G401 (cell line): ENCODE measurements around the gene MACC1. TPM values are rescaled to one million over a fixed set of nuclear protein-coding genes. Genes with fewer than 3 reads are reported as not detected.
"Not testable (repeated sequence)": the region's sequence is repeated elsewhere in the genome, so short reads cannot be mapped to it uniquely, and the experiment has no call there.

Source experiments
- DNase-seq: peaks from one replicate; pipeline ENCODE4 v3.0.0-alpha.2; 2015; ENCODE audit warnings: low spot score
- in situ Hi-C: cut with HindIII; loops from 2 replicates; pipeline ENCODE4 v1.10.0; 2016; ENCODE audit warnings: low sequenced_read_pairs, mixed read lengths
- total RNA-seq: library from RNA; depleted of rRNA; stranded (reverse); fragments of >200 nt; shearing (Covaris generic); gene quantifications from 2 replicates; pipeline ENCODE4 v1.2.3, GENCODE V29; 2014

The MACC1 gene
- total RNA-seq, 1 experiment from 2014 or later = not detected

GRCh38 chr7:20213378-20213777 is 3.8 kb downstream of the MACC1 start:
- DNase-seq = no peak
- in situ Hi-C loops = no loop called here

- in situ Hi-C loops = no loop called here
- DNase-seq = no peak
Observed at GRCh38 chr7:20211376-20211775, 5.8 kb downstream of the MACC1 start.

- no peak for DNase-seq
- in situ Hi-C loops = no loop called here
Observed at GRCh38 chr7:20208651-20209307, 8.4 kb downstream of the MACC1 start.

GRCh38 chr7:20207811-20208210 is 9.4 kb downstream of the MACC1 start:
- in situ Hi-C loops, DNase-seq: not testable (repeated sequence)

GRCh38 chr7:20206104-20206896 is 10.9 kb downstream of the MACC1 start:
- in situ Hi-C loops = no loop called here
- DNase-seq = no peak

GRCh38 chr7:20203316-20203715 is 13.9 kb downstream of the MACC1 start:
- in situ Hi-C loops = no loop called here
- no peak for DNase-seq

- DNase-seq = no peak
Observed at GRCh38 chr7:20201380-20201779, 15.8 kb downstream of the MACC1 start.

GRCh38 chr7:20200971-20201370 is 16.2 kb downstream of the MACC1 start:
- DNase-seq = no peak
- in situ Hi-C loops = no loop called here

More at GRCh38 chr7:20201380-20201779, 15.8 kb downstream of the MACC1 start:
- in situ Hi-C loops = no loop called here

- in situ Hi-C loops = no loop called here
Observed at GRCh38 chr7:20200361-20200760, 16.8 kb downstream of the MACC1 start.

GRCh38 chr7:20199015-20199737 is 18.0 kb downstream of the MACC1 start:
- in situ Hi-C loops = no loop called here

More at GRCh38 chr7:20200361-20200760, 16.8 kb downstream of the MACC1 start:
- no peak for DNase-seq

GRCh38 chr7:20198260-20198659 is 18.9 kb downstream of the MACC1 start:
- in situ Hi-C loops = no loop called here
- DNase-seq = no peak

More at GRCh38 chr7:20199015-20199737, 18.0 kb downstream of the MACC1 start:
- DNase-seq = peak; percentile 5

GRCh38 chr7:20197837-20198236 is 19.3 kb downstream of the MACC1 start:
- in situ Hi-C loops = no loop called here
- DNase-seq = no peak

GRCh38 chr7:20197125-20197748 is 19.9 kb downstream of the MACC1 start:
- in situ Hi-C loops = no loop called here
- DNase-seq = no peak

- in situ Hi-C loops = no loop called here
- DNase-seq = no peak
Observed at GRCh38 chr7:20194343-20194995, 22.7 kb downstream of the MACC1 start.

GRCh38 chr7:20193873-20194272 is 23.3 kb downstream of the MACC1 start:
- DNase-seq = no peak
- in situ Hi-C loops = no loop called here

GRCh38 chr7:20193242-20193777 is 23.9 kb downstream of the MACC1 start:
- DNase-seq = no peak

GRCh38 chr7:20191391-20191869 is 25.8 kb downstream of the MACC1 start:
- no peak for DNase-seq

More at GRCh38 chr7:20193242-20193777, 23.9 kb downstream of the MACC1 start:
- in situ Hi-C loops = no loop called here

GRCh38 chr7:20190560-20191390 is 26.4 kb downstream of the MACC1 start:
- DNase-seq = no peak
- in situ Hi-C loops = no loop called here

More at GRCh38 chr7:20191391-20191869, 25.8 kb downstream of the MACC1 start:
- in situ Hi-C loops = no loop called here
